ENCODE results near the gene YDJC. TPM values are rescaled to one million over a fixed set of nuclear protein-coding genes. Genes with fewer than 3 reads are reported as not detected.

Gene YDJC
- total RNA-seq, 3 donors from 2014 or later (not counting 1 experiment from before 2014, with no cell fraction given) = 20.5 to 24.4 (median 21.6) TPM

DNA sequence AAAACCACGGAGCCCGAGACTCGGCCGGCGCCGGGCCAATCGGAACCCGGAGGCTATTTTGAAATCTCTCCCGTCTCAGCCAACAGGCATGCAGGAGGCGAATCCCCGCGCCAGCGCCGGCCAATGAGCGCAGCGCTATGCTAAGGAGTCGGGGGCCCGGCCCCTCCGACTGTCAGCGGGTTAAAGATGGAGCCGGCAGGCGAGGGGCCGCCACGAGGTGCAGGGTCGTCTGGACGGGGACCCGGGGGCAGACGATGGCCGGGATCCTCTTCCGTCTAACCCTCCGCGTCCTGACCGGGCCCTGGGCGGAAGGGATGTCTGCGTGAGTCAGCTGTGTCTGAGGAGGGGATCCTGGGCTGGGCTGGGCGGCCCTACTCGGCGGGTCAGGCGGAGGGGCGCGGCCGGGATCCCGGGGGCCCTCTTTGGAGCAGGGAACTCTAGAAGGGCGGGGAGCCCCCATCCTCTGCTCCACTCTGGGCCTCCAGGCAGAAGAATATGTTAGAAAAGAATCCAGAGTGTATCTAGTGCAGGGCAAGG, 22.3 kb upstream of the YDJC start:
- H3K27me3 Mint-ChIP-seq (ENCODE audit: low read depth in 2 of 2) = no peaks in the 10 kb centered on the region
- H3K4me1 ChIP-seq (ENCODE audit: control insufficient read depth, insufficient read depth, low read length) = peaks cover 30% of the 10 kb centered on the region
- TF ChIP-seq, protein P1, sequence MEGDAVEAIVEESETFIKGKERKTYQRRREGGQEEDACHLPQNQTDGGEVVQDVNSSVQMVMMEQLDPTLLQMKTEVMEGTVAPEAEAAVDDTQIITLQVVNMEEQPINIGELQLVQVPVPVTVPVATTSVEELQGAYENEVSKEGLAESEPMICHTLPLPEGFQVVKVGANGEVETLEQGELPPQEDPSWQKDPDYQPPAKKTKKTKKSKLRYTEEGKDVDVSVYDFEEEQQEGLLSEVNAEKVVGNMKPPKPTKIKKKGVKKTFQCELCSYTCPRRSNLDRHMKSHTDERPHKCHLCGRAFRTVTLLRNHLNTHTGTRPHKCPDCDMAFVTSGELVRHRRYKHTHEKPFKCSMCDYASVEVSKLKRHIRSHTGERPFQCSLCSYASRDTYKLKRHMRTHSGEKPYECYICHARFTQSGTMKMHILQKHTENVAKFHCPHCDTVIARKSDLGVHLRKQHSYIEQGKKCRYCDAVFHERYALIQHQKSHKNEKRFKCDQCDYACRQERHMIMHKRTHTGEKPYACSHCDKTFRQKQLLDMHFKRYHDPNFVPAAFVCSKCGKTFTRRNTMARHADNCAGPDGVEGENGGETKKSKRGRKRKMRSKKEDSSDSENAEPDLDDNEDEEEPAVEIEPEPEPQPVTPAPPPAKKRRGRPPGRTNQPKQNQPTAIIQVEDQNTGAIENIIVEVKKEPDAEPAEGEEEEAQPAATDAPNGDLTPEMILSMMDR (IDR thresholded peaks at IDR 0.05) = no peak
- H3K9me3 Mint-ChIP-seq = no peaks in the 10 kb centered on the region
- H3K27me3 ChIP-seq (ENCODE audit: control insufficient read depth, insufficient read depth, low read length) = no peaks in the 10 kb centered on the region
- H3K4me3 Mint-ChIP-seq = peak overlapping the region; percentile 89
- no peaks in the 10 kb centered on the region for H3K9me3 ChIP-seq (ENCODE audit: control insufficient read depth, insufficient read depth, low read length)
- no peaks in the 10 kb centered on the region for H3K36me3 Mint-ChIP-seq
- WGBS (ENCODE audit: insufficient coverage) = under 1% methylated on average over 44 of the region's 44 CpGs
- peaks cover 24 to 29% of the 10 kb centered on the region in 2 donors for H3K4me1 Mint-ChIP-seq
- intact Hi-C loops (cut with micrococcal nuclease) = no loop called here
- DNase-seq (peak; percentile 76 to 88), ATAC-seq (peak; percentile 95 to 98 (median 96))
- peak overlapping the region; percentile 33 for H3K4me3 ChIP-seq (ENCODE audit: low read length)
- H3K36me3 ChIP-seq (ENCODE audit: control insufficient read depth, insufficient read depth, low read length) = peaks cover 5% of the 10 kb centered on the region
- H3K27ac ChIP-seq (ENCODE audit: low read length) = no peak overlapping the region
- peak overlapping the region; percentile 31 to 87 for H3K27ac Mint-ChIP-seq

DNA sequence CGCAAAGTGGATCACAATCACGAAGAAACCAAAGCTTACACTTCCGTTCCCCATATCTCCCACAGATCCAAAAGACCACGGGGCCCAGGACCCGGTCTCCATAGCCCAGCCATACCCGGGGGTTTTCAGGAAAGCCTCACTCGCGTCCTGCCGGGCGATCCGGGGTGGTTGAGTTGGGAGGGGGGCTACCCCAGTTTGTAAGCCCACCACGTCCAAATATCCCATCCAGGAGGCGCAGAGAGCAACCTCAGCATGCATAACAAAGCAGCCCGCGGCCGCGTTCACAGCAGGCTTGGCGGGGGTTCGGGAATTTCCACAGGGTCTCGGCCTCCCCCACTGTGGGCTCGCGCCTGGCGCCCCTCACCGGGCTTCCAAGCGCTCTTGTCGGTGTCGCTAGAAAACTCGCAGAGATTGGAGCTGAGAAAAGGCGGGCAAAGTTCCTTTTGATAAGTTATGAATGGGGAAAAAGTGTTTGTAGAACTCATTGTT, 21.7 kb upstream of the YDJC start:
- H3K27ac Mint-ChIP-seq = peak overlapping the region; percentile 31 to 87
- ATAC-seq = peak; percentile 24 to 46 (median 25)

DNA sequence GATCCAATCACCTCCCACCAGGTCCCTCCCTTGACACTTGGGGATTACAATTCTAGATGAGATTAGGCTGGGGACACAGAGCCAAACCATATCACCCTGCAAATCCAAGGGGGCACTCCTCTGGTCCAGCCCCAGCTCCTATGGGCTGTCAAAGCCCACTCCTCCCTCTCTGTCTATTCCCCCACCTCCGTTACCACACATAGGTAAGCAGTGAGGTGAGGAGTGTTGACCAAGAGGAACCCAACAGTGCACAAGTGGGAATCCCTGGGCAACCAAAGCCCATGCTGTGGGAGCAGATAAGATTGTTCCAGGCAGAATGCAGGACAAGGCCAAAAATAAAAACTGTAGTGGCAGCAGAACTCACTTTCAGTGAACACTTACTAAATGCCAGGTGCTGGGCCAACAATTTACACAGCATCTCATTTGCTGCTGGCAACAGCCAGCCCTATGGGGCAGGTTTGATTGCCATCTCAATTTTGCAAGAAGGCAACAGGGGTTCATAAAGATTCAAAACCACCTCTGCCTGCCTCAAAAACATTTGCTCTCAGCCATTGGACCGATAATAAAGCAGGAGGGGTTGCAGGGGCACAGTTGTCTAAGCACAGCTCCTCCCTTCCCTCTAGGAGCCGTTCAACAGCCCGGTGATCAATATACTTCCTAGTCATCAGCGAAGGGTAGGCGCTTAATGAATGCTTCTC, 21.1 kb upstream of the YDJC start:
- Histone ChIP-seq H3K4me3 (ENCODE audit: low read length) (peak overlapping the region; percentile 33), H3K9me3 (ENCODE audit: control insufficient read depth, insufficient read depth, low read length) (no peaks in the 10 kb centered on the region), H3K4me1 (ENCODE audit: control insufficient read depth, insufficient read depth, low read length) (peaks cover 35% of the 10 kb centered on the region), H3K27ac (ENCODE audit: low read length) (no peak overlapping the region), H3K36me3 (ENCODE audit: control insufficient read depth, insufficient read depth, low read length) (peaks cover 5% of the 10 kb centered on the region), H3K27me3 (ENCODE audit: control insufficient read depth, insufficient read depth, low read length) (no peaks in the 10 kb centered on the region)
- TF ChIP-seq, protein P1 (IDR thresholded peaks at IDR 0.05) = no peak
- under 1% methylated on average over 5 of the region's 6 CpGs for WGBS (ENCODE audit: insufficient coverage)
- Mint-ChIP-seq H3K36me3 (no peaks in the 10 kb centered on the region), H3K27me3 (ENCODE audit: low read depth in 2 of 2) (no peaks in the 10 kb centered on the region), H3K4me1 (peaks cover 24 to 26% of the 10 kb centered on the region in 2 donors), H3K9me3 (no peaks in the 10 kb centered on the region), H3K27ac (peak overlapping the region in 1 of 2 donors; percentile 87), H3K4me3 (peak overlapping the region; percentile 89)
- intact Hi-C loops (cut with micrococcal nuclease) = no loop called here
- no peak for DNase-seq
- no peak for ATAC-seq

More for the DNA sequence above, 21.7 kb upstream of the YDJC start:
- no peaks in the 10 kb centered on the region for H3K36me3 Mint-ChIP-seq
- no peaks in the 10 kb centered on the region for H3K27me3 Mint-ChIP-seq (ENCODE audit: low read depth in 2 of 2)
- no peak for DNase-seq
- no peaks in the 10 kb centered on the region for H3K9me3 ChIP-seq (ENCODE audit: control insufficient read depth, insufficient read depth, low read length)
- no peaks in the 10 kb centered on the region for H3K9me3 Mint-ChIP-seq
- H3K4me3 Mint-ChIP-seq = peak overlapping the region; percentile 89
- TF ChIP-seq, protein P1 (IDR thresholded peaks at IDR 0.05) = no peak
- intact Hi-C loops (cut with micrococcal nuclease) = no loop called here
- no peaks in the 10 kb centered on the region for H3K27me3 ChIP-seq (ENCODE audit: control insufficient read depth, insufficient read depth, low read length)
- H3K27ac ChIP-seq (ENCODE audit: low read length) = no peak overlapping the region
- peaks cover 24 to 28% of the 10 kb centered on the region in 2 donors for H3K4me1 Mint-ChIP-seq
- H3K4me3 ChIP-seq (ENCODE audit: low read length) = peak overlapping the region; percentile 33
- H3K4me1 ChIP-seq (ENCODE audit: control insufficient read depth, insufficient read depth, low read length) = peaks cover 30% of the 10 kb centered on the region
- under 1% methylated on average over 23 of the region's 29 CpGs for WGBS (ENCODE audit: insufficient coverage)
- peaks cover 5% of the 10 kb centered on the region for H3K36me3 ChIP-seq (ENCODE audit: control insufficient read depth, insufficient read depth, low read length)

Data from natural killer cell (primary cell).